GM12872 (cell line): ENCODE data around the gene LEPROT.
A peak's percentile ranks its signal among the peaks of the same experiment; 100 is the strongest.

Experiments used
- TF ChIP-seq, protein P1 (sequence below): IDR thresholded peaks from 3 replicates; pipeline ENCODE4 v1.5.1; 2011; ENCODE audit warnings: low read depth, mild to moderate bottlenecking, low read length, moderate library complexity; ENCODE audit not compliant: insufficient read depth

The LEPROT gene

DNA sequence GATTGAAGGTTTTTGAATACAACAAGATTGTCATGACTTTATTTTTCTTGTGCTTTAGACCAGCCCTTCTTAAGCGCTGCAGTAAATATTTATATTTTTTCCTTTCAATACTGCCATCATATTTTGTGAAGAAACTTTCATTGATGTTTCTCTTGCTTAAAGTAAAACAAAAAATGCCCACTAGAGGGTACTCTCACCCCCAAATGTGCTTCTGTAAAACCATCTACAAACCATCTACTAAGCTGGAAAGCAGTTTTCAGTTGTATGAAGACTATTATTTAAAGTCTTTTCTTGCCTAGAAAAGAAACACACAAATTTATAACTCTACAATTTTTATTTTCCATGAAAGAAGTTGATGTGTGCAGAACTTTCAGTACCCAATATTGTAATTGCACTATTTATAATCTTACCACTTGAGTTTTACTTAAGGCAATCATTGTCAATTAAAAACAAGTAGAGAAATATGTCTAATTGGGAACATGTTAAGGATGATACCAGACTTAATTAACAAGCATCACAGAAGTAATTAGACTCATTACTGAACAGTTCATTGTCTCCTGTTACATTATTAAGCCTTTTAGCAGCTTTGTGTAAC is 10.7 kb downstream of the LEPROT start:
- TF ChIP-seq, protein P1, sequence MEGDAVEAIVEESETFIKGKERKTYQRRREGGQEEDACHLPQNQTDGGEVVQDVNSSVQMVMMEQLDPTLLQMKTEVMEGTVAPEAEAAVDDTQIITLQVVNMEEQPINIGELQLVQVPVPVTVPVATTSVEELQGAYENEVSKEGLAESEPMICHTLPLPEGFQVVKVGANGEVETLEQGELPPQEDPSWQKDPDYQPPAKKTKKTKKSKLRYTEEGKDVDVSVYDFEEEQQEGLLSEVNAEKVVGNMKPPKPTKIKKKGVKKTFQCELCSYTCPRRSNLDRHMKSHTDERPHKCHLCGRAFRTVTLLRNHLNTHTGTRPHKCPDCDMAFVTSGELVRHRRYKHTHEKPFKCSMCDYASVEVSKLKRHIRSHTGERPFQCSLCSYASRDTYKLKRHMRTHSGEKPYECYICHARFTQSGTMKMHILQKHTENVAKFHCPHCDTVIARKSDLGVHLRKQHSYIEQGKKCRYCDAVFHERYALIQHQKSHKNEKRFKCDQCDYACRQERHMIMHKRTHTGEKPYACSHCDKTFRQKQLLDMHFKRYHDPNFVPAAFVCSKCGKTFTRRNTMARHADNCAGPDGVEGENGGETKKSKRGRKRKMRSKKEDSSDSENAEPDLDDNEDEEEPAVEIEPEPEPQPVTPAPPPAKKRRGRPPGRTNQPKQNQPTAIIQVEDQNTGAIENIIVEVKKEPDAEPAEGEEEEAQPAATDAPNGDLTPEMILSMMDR: peak; percentile 53; the same call in 2 of the 3 replicates

DNA sequence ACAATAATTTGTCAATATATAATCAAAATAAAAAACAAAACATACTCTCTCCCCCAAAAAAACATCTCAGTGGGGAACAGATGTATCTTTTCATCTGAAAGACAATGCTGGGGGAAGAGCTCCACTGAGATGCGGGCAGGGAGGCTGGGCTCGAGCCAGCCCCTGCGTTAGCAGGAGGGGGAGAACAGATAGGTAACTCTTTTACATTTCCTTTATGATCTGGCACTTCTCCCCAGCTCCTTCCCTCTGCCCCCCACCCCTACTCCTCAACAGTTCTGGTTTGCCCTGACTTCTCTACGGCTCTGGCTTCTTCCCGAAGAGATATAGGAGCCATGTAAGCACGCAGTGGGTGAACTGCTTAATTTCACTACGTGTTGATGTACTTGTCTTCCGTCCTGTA is 12.4 kb downstream of the LEPROT start:
- TF ChIP-seq, protein P1: no peak

DNA sequence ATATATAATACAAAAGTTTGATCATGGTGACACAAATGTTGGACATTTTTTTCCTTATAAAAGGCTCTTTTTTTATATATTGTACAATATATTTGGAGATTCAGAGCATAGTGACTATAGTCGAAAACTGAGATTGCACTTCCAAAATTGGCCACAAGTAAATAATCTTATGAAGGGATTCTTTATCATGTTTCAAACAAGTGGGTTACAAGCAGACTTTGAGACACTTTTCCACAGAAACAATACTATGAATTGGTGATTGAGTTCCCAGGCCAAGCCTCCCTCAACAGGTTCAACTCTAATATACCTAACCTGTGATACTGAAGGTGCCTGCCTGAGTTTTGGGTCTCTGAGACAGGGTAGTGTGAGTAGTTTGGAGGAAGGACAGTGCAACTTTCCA is 13.8 kb downstream of the LEPROT start:
- TF ChIP-seq, protein P1: peak; percentile 1; the same call in 1 of the 3 replicates

DNA sequence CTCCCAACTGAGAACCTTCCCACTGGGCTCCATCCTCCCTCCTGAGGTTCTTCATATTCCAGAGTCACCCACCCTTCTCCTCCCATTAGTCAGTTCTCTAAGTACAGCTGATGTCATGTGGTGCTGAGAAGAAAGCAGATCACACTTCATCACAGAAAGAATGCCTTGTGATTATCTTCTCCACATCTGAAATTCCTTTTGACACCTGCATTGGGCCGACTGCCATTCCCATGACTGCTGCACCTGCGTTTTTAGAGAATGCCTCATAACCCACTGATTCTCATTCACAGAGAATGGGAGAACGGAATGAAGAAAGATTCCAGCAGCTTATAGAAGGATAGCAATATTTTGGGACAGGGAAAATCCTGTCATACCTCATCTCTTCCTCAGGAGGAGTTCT is 14.3 kb downstream of the LEPROT start:
- TF ChIP-seq, protein P1: no peak

DNA sequence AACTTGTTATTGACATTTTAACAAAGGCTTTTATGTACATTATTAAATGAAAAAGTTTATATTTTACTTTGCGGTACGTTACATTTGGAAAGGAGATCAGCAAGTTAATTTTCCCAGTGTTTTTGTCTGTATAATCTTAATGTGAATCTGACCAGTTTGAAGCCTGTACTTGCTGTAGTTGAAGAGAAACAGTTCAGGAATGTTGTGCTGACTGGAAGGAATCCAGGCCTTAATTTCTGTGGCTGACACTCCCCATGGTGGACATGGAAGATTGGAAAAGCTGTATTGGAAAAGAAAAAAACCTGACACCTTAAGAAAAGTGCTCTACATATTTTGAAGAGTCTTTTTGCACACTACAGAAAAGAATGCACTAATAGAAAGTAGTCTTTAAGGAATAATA is 15.5 kb downstream of the LEPROT start:
- TF ChIP-seq, protein P1: no peak

DNA sequence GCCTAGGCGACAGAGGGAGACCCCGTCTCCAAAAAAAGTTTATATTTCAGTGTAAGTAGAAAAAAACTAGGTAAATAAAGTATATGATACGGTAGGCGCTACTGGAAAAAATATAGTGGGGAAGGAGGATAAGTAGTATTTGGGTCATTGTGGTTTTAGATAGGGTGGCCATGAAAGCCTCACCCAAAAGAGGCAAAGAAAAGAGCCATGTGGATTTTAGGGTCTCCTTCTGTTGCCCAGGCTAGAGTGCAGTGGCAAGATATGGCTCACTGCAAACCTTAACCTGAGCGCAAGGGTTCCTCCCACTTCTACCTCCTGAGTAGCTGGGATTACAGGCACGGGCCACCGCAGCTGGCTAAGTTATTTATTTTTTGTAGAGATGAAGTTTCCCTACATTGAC is 17.1 kb downstream of the LEPROT start:
- TF ChIP-seq, protein P1: no peak

DNA sequence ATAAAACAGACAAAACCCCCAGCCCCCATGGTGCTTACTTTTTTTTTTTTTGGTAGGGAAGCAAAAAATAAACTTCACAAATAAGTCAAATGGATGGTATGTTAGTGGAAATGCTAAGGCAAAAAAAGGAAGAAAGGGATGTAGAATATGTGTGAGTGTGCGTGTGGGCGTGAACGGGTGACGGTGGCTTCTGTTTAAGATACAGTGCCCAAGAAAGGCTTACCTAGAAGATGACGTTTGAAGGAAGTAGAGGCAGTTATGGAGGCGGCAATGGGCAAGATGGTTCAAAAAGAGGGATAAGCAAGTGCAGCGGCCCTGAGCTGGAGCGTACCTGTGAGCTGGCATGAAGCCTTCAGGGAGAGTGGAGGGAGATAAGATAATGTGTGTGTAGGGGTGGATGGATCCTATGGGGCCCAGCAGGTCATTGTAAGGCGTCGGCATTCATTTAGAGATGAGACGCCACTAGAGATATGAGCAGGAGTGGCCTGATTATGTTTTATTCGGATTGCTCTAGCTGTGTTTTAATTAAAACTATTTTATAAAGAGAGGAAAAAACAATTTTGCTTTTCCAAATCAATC is 19.9 kb downstream of the LEPROT start:
- TF ChIP-seq, protein P1: no peak
